HG03103 (cell line): Measurements from ENCODE around the gene CCDC14.

Source experiments
- ATAC-seq: cut with Tn5 transposase; IDR thresholded peaks from one replicate; pipeline ENCODE4 v1.9.1; 2021; ENCODE audit warnings: low read depth; ENCODE audit not compliant: unreplicated experiment

Gene CCDC14

GRCh38 chr3:123869165-123869564 is 91.9 kb downstream of the CCDC14 start:
- no peak for ATAC-seq

- ATAC-seq, result no peak
These were observed 96.3 kb downstream of the CCDC14 start for GRCh38 chr3:123864706-123865105.
